ENCODE data around the gene HCN3.
"Not testable (repeated sequence)": the region's sequence is repeated elsewhere in the genome, so short reads cannot be mapped to it uniquely, and the experiment has no call there.

HCN3 gene

GRCh38 chr1:155284476-155284875 is 7.2 kb downstream of the HCN3 start:
- DNase-seq (ENCODE audit: low spot score): no peak

- DNase-seq (ENCODE audit: low spot score): no peak
Measured at GRCh38 chr1:155285063-155285462, 7.8 kb downstream of the HCN3 start.

- no peak for DNase-seq (ENCODE audit: low spot score)
Measured at GRCh38 chr1:155285631-155286044, 8.4 kb downstream of the HCN3 start.

DNA sequence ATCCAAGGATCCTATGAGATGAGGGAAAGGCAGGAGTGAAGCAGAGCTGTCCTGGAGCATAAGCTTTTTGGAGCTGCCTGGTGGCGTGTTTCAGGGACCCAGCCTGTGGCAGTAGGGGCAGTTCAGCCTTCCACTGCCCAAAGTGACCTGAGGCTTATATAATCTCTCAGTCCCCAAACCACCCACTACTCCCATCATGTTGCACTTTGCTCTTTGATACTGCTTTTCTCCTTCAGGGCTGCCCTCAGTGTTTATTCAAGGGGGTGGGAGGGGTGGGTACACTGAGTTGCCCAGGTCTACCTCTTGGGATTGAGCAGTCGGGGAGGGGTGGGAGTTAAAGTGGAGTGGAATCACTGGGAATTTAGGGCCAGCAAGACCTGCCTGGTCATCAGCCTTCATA is 9.3 kb downstream of the HCN3 start:
- DNase-seq (ENCODE audit: low spot score): peak; percentile 85

DNA sequence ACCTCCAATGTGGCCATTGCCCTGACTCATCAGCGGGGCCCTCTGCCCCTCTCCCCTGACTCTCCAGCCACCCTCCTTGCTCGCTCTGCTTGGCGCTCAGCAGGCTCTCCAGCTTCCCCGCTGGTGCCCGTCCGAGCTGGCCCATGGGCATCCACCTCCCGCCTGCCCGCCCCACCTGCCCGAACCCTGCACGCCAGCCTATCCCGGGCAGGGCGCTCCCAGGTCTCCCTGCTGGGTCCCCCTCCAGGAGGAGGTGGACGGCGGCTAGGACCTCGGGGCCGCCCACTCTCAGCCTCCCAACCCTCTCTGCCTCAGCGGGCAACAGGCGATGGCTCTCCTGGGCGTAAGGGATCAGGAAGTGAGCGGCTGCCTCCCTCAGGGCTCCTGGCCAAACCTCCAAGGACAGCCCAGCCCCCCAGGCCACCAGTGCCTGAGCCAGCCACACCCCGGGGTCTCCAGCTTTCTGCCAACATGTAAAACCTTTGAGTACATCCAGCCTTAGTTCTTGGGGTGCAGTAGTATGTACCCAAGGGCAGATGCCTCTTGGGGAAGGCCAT is 10.8 kb downstream of the HCN3 start:
- DNase-seq (ENCODE audit: low spot score): no peak

DNA sequence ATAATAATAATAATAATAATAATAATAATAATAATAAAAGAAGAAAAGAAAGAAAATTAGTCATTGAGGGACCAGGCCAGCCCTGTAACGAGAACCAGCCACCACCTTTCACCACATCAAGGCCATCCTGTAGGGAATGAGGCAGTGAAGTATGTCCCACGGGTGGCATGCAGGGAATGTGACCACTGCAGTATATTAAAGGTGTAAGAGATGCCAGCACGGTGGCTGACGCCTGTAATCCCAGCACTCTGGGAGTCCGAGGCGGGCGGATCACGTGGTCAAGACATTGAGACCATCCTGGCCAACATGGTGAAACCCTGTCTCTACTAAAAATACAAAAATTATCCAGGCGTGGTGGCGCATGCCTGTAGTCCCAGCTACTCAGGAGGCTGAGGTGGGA is 13.7 kb downstream of the HCN3 start:
- DNase-seq (ENCODE audit: low spot score): not testable (repeated sequence)

- no peak for DNase-seq (ENCODE audit: low spot score)
Measured at GRCh38 chr1:155293086-155293749, 16.0 kb downstream of the HCN3 start.

GRCh38 chr1:155294520-155295182 is 17.4 kb downstream of the HCN3 start:
- no peak for DNase-seq (ENCODE audit: low spot score)

DNA sequence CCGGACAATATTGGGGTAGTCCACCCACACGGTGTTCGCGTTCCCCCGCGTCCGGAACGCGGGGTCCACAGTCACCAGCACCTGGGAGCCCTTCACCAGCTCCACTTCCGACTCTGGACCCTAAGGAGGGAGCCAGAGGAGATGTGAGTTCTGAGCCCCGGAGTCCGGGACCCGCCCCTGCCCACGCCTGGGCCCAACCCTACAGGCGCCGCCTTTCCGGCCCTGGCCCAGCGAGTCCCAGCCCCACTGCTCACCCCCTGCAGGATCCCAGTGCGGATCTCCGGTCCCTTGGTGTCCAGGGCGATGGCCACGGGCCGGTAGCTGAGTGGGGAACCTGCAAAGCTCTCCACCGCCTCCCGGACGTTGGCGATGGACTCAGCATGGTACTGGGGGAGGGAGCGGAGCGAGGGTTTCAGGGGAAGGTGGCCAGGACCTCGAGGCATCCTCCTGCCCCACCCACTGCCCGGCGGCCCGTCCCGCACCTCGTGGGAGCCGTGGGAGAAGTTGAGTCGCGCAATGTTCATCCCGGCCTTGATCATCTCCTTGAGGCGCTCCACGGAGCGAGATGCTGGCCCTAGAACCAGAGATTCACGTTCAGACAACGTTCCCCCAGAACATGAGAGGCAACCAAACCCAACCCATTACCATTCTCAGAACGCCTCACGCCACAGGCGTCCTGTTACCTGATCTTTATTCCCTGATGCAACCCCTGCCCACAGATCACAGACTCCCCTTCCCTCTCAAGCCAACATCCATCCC is 18.1 kb downstream of the HCN3 start:
- DNase-seq (ENCODE audit: low spot score): no peak

GRCh38 chr1:155295942-155296267 is 18.6 kb downstream of the HCN3 start:
- DNase-seq (ENCODE audit: low spot score): no peak

DNA sequence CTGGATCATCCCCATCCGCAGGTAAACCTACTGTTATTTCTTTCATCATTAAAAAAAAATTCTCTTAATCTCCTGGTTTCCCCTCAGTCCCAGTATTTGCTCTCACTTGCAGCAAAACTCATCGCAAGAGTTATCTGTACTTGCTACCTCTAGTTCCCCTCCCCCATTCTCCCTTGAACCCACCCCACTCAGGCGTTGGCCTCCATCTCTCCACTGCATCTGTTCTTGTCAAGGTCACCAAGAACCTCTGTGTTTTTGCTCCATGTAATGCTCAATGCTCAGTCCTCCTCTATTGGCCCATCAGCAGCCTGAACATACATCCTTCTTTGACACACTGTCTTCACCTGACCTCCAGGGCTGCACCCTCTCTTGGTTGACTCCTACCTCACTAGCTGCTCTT is 19.4 kb downstream of the HCN3 start:
- no peak for DNase-seq (ENCODE audit: low spot score)

GRCh38 chr1:155297384-155297783 is 20.1 kb downstream of the HCN3 start:
- DNase-seq (ENCODE audit: low spot score): no peak

GRCh38 chr1:155300024-155300423 is 22.8 kb downstream of the HCN3 start:
- no peak for DNase-seq (ENCODE audit: low spot score)

- DNase-seq (ENCODE audit: low spot score): peak; percentile 56
Measured at GRCh38 chr1:155300553-155301329, 23.5 kb downstream of the HCN3 start.

DNA sequence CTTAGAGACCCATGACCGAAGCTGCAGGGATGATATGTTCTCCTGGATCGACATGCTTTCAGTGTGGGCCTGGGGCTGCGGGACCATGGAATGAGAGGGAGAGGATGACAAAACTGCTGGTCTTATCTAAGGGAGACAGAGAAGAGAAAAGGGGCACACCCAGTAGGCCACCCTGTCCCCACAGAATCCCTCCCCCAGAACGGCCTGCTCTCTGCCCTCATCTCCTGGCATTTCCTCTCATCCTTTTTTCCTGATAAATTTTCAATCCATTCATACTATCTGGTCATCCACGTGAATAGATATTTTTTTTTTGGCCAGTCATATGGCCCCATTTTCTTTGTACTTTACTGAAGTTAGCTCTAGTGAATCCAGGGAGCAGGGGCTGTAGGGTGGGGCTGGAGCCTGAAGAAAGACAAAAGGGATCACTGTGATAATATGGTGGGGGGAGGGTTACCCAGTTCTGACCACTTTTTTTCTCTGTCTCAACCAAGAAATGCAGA is 24.1 kb downstream of the HCN3 start, which contains the start of gene PKLR:
Gene PKLR (minus strand): TSS at position 97 of the 500 bp plus-strand sequence. CDS start 43 bp downstream, at position 54.
- no peak for DNase-seq (ENCODE audit: low spot score)

- no peak for DNase-seq (ENCODE audit: low spot score)
Measured at GRCh38 chr1:155304558-155305063, 27.3 kb downstream of the HCN3 start.

DNA sequence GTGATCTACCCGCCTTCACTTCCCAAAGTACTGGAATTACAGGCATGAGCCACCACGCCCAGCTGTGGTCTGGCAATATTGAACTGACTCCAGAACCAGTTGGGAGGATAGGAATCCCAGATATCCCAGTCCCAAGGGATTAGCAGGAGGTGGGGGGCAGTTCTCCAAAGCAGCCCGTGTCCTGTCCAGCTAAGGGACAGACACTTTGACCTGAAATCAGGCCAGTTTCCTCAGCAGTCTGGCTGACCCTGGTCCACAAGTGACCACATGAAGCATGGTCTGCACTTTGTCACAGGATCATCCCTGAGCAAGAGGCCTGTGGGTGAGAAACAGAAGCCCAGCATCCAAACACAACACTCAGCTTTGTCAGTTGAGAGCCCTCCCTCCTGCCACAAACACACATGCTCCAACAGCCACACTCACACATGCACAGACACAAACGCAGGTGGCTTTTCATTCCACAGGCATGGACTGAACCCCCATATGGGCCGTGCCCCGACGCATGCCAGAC is 28.7 kb downstream of the HCN3 start:
- no peak for DNase-seq (ENCODE audit: low spot score)

DNA sequence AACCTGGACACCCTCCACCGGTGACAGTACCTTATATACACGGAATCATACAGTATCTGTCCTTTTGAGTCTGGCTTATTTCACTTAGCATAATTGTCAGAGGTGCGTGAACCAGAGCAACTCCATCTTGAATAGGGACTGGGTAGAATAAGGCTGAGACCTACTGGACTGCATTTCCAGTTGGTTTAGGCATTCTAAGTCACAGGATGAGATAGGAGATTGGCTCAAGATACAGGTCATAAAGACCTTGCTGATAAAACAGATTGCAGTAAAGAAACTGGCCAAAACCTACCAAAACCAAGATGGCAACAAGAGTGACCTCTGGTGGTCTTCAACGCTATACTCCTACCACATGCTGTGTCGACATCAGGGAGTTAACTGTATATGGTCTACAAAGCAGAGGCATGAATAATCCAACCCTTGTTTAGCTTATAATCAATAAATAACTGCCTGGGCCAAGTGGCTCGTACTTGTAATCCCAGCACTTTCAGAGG is 30.0 kb downstream of the HCN3 start:
- no peak for DNase-seq (ENCODE audit: low spot score)

- DNase-seq (ENCODE audit: low spot score): peak; percentile 98
Measured at GRCh38 chr1:155308493-155309422, 31.5 kb downstream of the HCN3 start, which contains the start of gene FDPS. Gene FDPS, plus strand, starts transcription at chr1:155308866. Its CDS starts 924 bp downstream, at chr1:155309790.

GRCh38 chr1:155309423-155310021 is 32.3 kb downstream of the HCN3 start:
- no peak for DNase-seq (ENCODE audit: low spot score)
